Mesendoderm (in vitro differentiated cells): ENCODE data around the gene AK8.
A peak's percentile ranks its signal among the peaks of the same experiment; 100 is the strongest.

ENCODE experiments used
- DNase-seq: peaks from one replicate; pipeline ENCODE4 v3.0.0; 2013
- H2AK5ac ChIP-seq: 2 replicates; pipeline ENCODE4 v1.6.1; 2013; ENCODE audit warnings: low read length, inconsistent platforms
- H2BK120ac ChIP-seq: 2 replicates; pipeline ENCODE4 v1.6.1; 2013; ENCODE audit warnings: low read depth, mild to moderate bottlenecking, low read length, moderate library complexity, mixed read lengths
- H2BK15ac ChIP-seq: replicated peaks from 2 replicates; pipeline ENCODE4 v1.6.1; 2013; ENCODE audit warnings: low read depth, mild to moderate bottlenecking, moderate library complexity
- H2BK5ac ChIP-seq: 2 replicates; pipeline ENCODE4 v1.6.1; 2013; ENCODE audit warnings: low read length, inconsistent platforms
- H3K18ac ChIP-seq: 2 replicates; pipeline ENCODE4 v1.6.1; 2013; ENCODE audit warnings: mild to moderate bottlenecking, low read length, mixed read lengths
- H3K23ac ChIP-seq: one replicate; pipeline ENCODE4 v1.6.1; 2013; ENCODE audit warnings: low read length
- H3K27ac ChIP-seq: 2 replicates; pipeline ENCODE4 v1.5.1; 2013; ENCODE audit warnings: low read depth, mild to moderate bottlenecking, inconsistent platforms, low read length, moderate library complexity
- H3K27me3 ChIP-seq: 2 replicates; pipeline ENCODE4 v1.6.1; 2013; ENCODE audit warnings: low read length, control low read depth, mild to moderate bottlenecking, inconsistent platforms; ENCODE audit not compliant: insufficient read depth, poor library complexity
- H3K36me3 ChIP-seq: 2 replicates; pipeline ENCODE4 v1.6.1; 2013; ENCODE audit warnings: low read length, inconsistent platforms; ENCODE audit not compliant: control insufficient read depth, insufficient read depth
- H3K4ac ChIP-seq: one replicate; pipeline ENCODE4 v1.6.1; 2013; ENCODE audit warnings: low read depth, mild to moderate bottlenecking, low read length, moderate library complexity
- H3K4me1 ChIP-seq: 2 replicates; pipeline ENCODE4 v1.6.1; 2013; ENCODE audit warnings: low read depth, low read length, inconsistent platforms; ENCODE audit not compliant: control insufficient read depth
- H3K4me2 ChIP-seq: 2 replicates; pipeline ENCODE4 v1.6.1; 2013; ENCODE audit warnings: low read length
- H3K4me3 ChIP-seq: 2 replicates; pipeline ENCODE4 v1.5.1; 2013; ENCODE audit warnings: mild to moderate bottlenecking, low read length
- H3K56ac ChIP-seq: one replicate; pipeline ENCODE4 v1.6.1; 2013; ENCODE audit warnings: low read length
- H3K79me1 ChIP-seq: 2 replicates; pipeline ENCODE4 v1.6.1; 2013; ENCODE audit warnings: low read length, inconsistent platforms
- H3K79me2 ChIP-seq: 2 replicates; pipeline ENCODE4 v1.6.1; 2013; ENCODE audit warnings: mild to moderate bottlenecking, low read length; ENCODE audit not compliant: control insufficient read depth, insufficient read depth
- H3K9ac ChIP-seq: 2 replicates; pipeline ENCODE4 v1.6.1; 2013; ENCODE audit warnings: low read length, inconsistent platforms
- H4K5ac ChIP-seq: one replicate; pipeline ENCODE4 v1.6.1; 2013; ENCODE audit warnings: low read length
- H4K8ac ChIP-seq: one replicate; pipeline ENCODE4 v1.6.1; 2013; ENCODE audit warnings: low read depth, mild to moderate bottlenecking, control low read depth, low read length, moderate library complexity
- WGBS: extraction: QIAGEN DNeasy Blood & Tissue Kit; methylation state at CpG from one replicate; pipeline ENCODE4 v1.1.7; 2013; ENCODE audit warnings: low lambda C conversion rate, missing lambda C conversion rate; ENCODE audit not compliant: insufficient coverage; ENCODE audit errors: extremely low coverage; 5-methylcytosine and 5-hydroxymethylcytosine counted together

Gene AK8

DNA sequence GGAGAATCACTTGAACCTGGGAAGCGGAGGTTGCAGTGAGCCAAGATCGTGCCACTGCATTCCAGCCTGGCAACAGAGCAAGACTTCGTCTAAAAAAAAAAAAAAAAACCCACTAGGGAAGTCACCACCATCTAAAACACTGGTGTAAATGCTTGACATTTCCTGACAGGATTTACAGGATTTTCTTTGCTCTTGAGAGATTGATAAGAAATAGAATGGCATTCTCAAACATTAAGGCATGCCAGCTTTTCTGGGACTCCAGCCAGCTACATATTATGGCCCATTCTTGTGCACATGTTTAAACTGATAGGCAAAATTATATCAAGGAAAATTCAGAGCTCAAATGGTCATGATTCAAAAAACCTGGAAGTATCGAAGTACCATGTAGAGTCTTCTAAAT is 179.1 kb downstream of the AK8 start:
- Histone ChIP-seq H3K9ac (no peak overlapping the region), H2BK5ac (no peak overlapping the region), H4K8ac (no peak overlapping the region), H3K18ac (no peak overlapping the region), H2AK5ac (no peak overlapping the region), H2BK120ac (no peak overlapping the region), H3K4me3 (no peak overlapping the region), H3K27me3 (no peaks in the 10 kb centered on the region), H3K27ac (no peak overlapping the region), H3K36me3 (no peaks in the 10 kb centered on the region), H3K23ac (no peak overlapping the region), H2BK15ac (no peak overlapping the region), H4K5ac (no peak overlapping the region), H3K4me2 (no peak overlapping the region), H3K56ac (no peak overlapping the region), H3K4me1 (no peaks in the 10 kb centered on the region), H3K4ac (no peak overlapping the region), H3K79me1 (no peaks in the 10 kb centered on the region), H3K79me2 (no peaks in the 10 kb centered on the region)
- no CpG with 5 or more reads among the region's 4 CpGs for WGBS
- DNase-seq: no peak

DNA sequence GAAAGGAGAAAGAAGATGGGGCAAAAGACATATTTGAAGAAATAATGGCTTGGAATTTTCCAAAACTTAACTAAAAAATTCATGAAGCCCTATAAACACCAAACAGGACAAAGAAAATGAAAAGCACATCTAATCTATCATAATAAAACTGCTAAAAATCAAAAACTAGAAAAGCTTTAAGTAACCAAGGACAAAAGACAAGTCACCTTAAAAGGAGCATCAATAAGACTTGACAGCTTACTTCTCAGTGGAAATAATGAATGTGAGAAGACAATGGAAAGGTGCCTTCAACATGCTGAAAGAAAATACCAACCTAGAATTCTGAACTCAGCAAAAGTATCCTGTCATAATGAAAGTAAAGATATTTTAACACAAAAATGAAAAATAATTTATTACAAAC is 180.9 kb downstream of the AK8 start:
- Histone ChIP-seq H3K4me3 (no peak overlapping the region), H2BK5ac (no peak overlapping the region), H4K8ac (no peak overlapping the region), H2AK5ac (no peak overlapping the region), H3K4me1 (no peaks in the 10 kb centered on the region), H3K27ac (no peak overlapping the region), H3K23ac (no peak overlapping the region), H3K4ac (no peak overlapping the region), H2BK120ac (no peak overlapping the region), H3K18ac (no peak overlapping the region), H3K4me2 (no peak overlapping the region), H2BK15ac (no peak overlapping the region), H3K27me3 (no peaks in the 10 kb centered on the region), H4K5ac (no peak overlapping the region), H3K9ac (no peak overlapping the region), H3K79me1 (no peaks in the 10 kb centered on the region), H3K56ac (no peak overlapping the region), H3K79me2 (no peaks in the 10 kb centered on the region), H3K36me3 (no peaks in the 10 kb centered on the region)
- peak; percentile 30 for DNase-seq

GRCh38 chr9:132694144-132694543 is 183.9 kb downstream of the AK8 start:
- H2BK15ac ChIP-seq: no peak overlapping the region
- H3K18ac ChIP-seq: no peak overlapping the region
- no peak overlapping the region for H2BK5ac ChIP-seq
- no peak overlapping the region for H4K5ac ChIP-seq
- H3K4ac ChIP-seq: no peak overlapping the region
- H4K8ac ChIP-seq: no peak overlapping the region
- H3K79me2 ChIP-seq: no peaks in the 10 kb centered on the region
- H3K4me2 ChIP-seq: no peak overlapping the region
- peak; percentile 77 for DNase-seq
- H3K27ac ChIP-seq: no peak overlapping the region
- H3K27me3 ChIP-seq: no peaks in the 10 kb centered on the region
- H3K56ac ChIP-seq: no peak overlapping the region
- no peaks in the 10 kb centered on the region for H3K4me1 ChIP-seq
- H2BK120ac ChIP-seq: no peak overlapping the region
- no peaks in the 10 kb centered on the region for H3K79me1 ChIP-seq
- no peak overlapping the region for H3K4me3 ChIP-seq
- no peak overlapping the region for H2AK5ac ChIP-seq
- no peak overlapping the region for H3K9ac ChIP-seq
- WGBS: no CpG with 5 or more reads among the region's 2 CpGs
- H3K23ac ChIP-seq: no peak overlapping the region
- H3K36me3 ChIP-seq: no peaks in the 10 kb centered on the region

DNA sequence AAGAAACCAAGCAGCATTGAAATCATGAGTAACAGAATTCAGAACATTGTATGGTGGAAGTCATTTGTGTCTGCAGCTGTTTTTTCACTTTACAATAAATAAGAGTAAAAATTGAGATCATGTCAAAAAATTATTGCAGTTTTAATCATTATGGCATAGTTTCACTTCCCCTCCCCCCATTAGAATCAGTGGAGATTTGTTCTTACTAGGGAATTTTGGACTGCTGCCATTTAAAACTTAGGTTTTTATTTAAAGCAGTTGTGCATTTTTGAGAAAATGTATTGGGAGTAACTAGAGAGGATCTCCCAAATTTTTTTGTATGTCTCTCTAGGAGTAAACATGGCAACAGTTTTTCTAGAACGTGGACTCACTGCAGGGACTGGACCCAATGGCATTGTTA is 187.4 kb downstream of the AK8 start:
- WGBS: no CpG with 5 or more reads among the region's 1 CpG
- H3K18ac ChIP-seq: no peak overlapping the region
- DNase-seq: no peak
- H3K9ac ChIP-seq: no peak overlapping the region
- H3K4ac ChIP-seq: no peak overlapping the region
- H3K4me3 ChIP-seq: no peak overlapping the region
- H4K5ac ChIP-seq: no peak overlapping the region
- H3K23ac ChIP-seq: no peak overlapping the region
- H4K8ac ChIP-seq: no peak overlapping the region
- H3K4me1 ChIP-seq: no peaks in the 10 kb centered on the region
- H3K36me3 ChIP-seq: peaks cover 5% of the 10 kb centered on the region
- no peaks in the 10 kb centered on the region for H3K27me3 ChIP-seq
- H3K27ac ChIP-seq: no peak overlapping the region
- no peak overlapping the region for H2AK5ac ChIP-seq
- no peak overlapping the region for H2BK5ac ChIP-seq
- H2BK120ac ChIP-seq: no peak overlapping the region
- no peaks in the 10 kb centered on the region for H3K79me2 ChIP-seq
- H3K4me2 ChIP-seq: no peak overlapping the region
- no peak overlapping the region for H3K56ac ChIP-seq
- H2BK15ac ChIP-seq: no peak overlapping the region
- H3K79me1 ChIP-seq: peaks cover 3% of the 10 kb centered on the region

DNA sequence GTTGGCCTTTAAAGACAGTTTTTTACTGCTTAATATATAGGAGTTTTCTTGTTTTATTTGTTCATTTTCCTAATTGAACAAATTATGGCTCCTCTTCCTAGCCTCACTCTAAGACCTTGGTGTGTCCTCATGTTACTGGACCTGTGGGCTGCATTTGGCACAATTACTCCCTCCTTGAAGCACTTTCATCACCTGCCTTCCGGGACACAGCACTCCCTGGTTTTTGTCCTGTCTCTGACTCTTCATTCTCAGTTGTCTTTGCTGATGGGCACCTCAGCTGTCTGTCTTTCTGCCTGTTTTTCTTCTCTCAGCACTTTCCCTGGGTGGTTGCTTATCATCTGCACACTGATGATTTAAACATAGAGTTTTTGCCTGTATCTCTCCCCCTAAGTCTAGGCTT is 194.2 kb downstream of the AK8 start:
- H3K36me3 ChIP-seq: peaks cover 13% of the 10 kb centered on the region
- no peak overlapping the region for H3K23ac ChIP-seq
- H3K4me2 ChIP-seq: no peak overlapping the region
- H3K9ac ChIP-seq: no peak overlapping the region
- no peak overlapping the region for H2BK15ac ChIP-seq
- no peak overlapping the region for H2BK120ac ChIP-seq
- H3K4me1 ChIP-seq: no peaks in the 10 kb centered on the region
- no peaks in the 10 kb centered on the region for H3K27me3 ChIP-seq
- no peak overlapping the region for H2BK5ac ChIP-seq
- DNase-seq: no peak
- no peak overlapping the region for H3K18ac ChIP-seq
- H4K8ac ChIP-seq: no peak overlapping the region
- WGBS: no CpG with 5 or more reads among the region's 1 CpG
- no peak overlapping the region for H2AK5ac ChIP-seq
- peaks cover 30% of the 10 kb centered on the region for H3K79me2 ChIP-seq
- H3K4ac ChIP-seq: no peak overlapping the region
- no peak overlapping the region for H4K5ac ChIP-seq
- no peak overlapping the region for H3K56ac ChIP-seq
- peaks cover 16% of the 10 kb centered on the region for H3K79me1 ChIP-seq
- no peak overlapping the region for H3K27ac ChIP-seq
- H3K4me3 ChIP-seq: no peak overlapping the region

DNA sequence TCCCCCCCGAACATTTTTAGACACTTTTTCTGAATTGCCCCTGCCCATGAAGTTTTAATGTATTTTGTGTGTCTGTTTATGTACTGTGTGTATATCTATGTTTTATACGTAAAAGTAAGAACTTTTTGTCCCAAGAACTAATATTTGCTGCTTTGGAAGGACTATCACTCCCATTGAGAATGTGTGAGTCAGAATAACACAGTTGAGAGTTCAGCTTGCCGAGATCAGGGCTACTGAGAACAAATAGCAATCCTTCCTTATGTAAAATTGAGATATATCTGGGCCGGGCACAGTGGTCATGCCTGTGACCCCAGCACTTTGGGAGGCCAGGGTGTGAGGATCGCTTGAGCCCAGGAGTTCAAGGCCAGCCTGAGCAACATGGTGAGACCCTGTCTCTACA is 196.5 kb downstream of the AK8 start:
- Histone ChIP-seq H3K56ac (no peak overlapping the region), H2BK120ac (no peak overlapping the region), H2BK15ac (no peak overlapping the region), H4K8ac (no peak overlapping the region), H3K79me2 (peaks cover 48% of the 10 kb centered on the region), H3K23ac (no peak overlapping the region), H3K4me1 (no peaks in the 10 kb centered on the region), H3K27ac (no peak overlapping the region), H3K79me1 (peaks cover 25% of the 10 kb centered on the region), H3K4me3 (no peak overlapping the region), H3K27me3 (no peaks in the 10 kb centered on the region), H4K5ac (no peak overlapping the region), H3K9ac (no peak overlapping the region), H2BK5ac (no peak overlapping the region), H3K4me2 (no peak overlapping the region), H3K4ac (no peak overlapping the region), H3K18ac (no peak overlapping the region), H3K36me3 (peaks cover 18% of the 10 kb centered on the region), H2AK5ac (no peak overlapping the region)
- WGBS: no CpG with 5 or more reads among the region's 5 CpGs
- no peak for DNase-seq
